GM19035 (cell line): ENCODE measurements around the gene TRMT61A.
"Not testable (repeated sequence)": the region's sequence is repeated elsewhere in the genome, so short reads cannot be mapped to it uniquely, and the experiment has no call there.

Experiments used
- ATAC-seq: cut with Tn5 transposase; IDR thresholded peaks from one replicate; pipeline ENCODE4 v1.9.1; 2021; ENCODE audit not compliant: unreplicated experiment

Gene TRMT61A

DNA sequence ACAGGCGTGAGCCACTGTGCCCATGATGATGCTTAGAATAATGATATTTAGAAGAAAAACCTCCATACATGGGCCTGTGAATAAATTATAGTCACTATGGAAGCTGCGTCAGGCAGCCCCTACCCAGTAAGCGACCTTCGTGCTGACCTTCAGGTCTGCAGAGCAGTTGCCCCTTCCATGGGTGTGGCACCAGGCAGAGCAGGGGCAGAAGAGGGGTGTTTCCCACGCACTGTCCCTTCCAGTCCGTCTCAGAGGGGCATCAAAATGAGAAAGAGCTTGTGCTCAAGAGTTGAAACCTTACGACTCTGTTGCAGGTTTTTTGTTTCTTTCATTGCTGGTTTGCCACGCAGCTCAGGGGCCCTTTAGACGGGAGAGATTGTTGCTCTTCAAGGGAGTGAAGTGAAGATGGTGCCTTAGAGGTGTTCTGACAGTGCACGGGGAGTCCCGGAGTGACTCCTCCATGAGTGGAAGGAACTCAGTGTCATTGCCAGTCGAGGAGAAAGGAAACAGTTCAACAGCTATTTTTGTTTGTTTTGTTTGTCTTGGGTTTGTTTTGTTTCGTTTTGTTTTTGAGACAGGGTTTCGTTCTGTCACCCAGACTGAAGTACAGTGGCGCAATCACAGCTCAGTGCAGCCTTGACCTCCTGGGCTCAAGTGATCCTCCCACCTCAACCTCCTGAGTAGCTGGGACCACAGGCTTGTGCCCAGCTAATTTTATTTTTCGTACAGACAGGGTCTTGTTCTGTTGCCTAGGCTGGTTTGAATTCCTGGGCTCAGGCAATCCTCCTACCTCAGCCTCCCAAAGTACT is 20.3 kb upstream of the TRMT61A start:
- ATAC-seq: no peak

GRCh38 chr14:103509864-103510723 is 18.9 kb upstream of the TRMT61A start:
- no peak for ATAC-seq

DNA sequence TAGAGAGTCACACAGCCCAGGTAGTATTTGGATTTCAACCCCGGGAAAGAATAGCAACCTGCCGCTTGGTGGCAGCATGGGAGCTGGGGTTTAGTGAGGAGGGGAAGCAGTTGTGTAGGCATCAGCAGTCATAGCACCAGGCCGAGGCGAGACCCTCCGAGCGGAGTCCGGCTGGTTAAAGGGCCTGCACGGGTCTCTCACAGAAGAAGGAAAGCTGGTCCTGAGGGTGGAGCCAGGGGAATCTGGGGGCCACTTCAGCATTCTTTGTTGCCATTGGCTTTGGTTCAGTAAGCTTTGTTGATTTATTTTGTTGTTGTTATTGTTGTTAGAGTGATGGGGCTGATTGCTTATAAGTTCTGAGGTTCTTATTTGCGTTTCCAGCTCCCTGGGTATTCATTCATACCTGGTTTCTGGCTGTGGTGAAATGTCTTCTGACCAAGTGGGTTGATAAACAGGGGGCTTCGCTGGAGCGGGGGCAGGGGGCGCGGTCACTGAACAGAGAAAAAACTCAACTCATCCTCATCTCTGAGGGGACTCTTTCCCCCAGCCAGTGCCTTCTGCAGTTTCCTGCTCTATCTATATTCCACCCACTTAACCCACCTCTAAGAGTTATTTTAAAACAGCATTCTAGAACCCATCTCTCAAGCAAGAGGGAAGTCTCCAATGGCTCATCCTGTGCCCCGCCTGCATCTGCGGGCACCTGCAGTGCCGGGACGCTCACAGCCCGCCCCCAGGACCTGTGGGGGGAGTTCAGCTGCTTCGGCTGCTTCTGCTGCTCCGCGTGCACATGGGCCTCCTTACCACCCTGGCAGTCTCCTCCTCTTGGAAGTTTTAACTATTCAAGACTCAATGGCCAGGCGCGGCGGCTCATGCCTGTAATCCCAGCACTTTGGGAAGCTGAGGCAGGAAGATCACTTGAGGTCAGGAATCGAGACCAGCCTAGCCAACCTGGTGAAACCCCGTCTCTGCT is 18.0 kb upstream of the TRMT61A start:
- no peak for ATAC-seq

GRCh38 chr14:103512180-103512579 is 16.8 kb upstream of the TRMT61A start:
- ATAC-seq: not testable (repeated sequence)

DNA sequence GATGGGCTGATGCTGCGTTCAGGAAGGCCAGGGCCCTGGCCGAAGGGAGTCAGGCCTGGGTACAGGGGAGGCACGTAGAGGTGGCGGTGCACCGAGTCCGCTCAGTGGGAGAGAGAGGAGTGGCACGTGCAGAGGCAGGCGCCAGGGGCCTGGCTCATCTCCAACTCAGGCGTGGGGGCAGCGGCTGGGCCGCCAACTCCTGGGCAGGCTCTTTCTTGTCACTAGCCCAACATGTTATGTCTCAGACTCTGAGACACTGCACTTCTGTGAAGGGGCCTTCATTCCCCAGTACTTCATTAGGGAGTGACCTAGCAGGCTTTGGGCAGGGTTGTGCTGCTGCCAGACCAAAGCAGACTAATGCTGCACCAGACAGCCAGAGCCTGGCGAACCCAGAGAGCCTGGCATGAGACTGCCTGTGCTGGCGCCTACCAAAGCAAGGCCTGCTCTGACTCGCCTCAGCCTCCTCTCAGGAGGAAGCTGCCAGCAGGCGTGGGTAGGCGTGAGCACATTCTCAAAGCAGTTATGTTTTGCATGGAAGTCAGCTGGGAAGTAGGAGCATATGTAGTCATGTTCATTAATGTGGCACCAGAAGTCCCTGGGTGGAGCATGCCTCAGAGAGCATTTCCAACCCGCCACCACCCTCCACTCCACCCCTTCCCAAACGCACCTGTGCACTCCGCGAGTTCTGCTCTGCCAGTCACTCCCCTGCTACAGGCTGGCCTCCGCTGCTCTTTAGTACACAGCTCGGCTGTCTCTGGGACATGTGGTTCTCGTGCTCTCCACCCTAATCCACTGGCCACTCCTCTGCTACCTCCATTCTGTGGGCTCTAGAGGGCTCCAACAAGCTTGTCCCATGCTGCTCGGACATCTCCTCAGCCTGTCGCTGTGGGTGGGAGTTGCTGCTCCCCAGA is 16.0 kb upstream of the TRMT61A start:
- ATAC-seq: no peak

- ATAC-seq: no peak
Observed at GRCh38 chr14:103514596-103515421, 14.2 kb upstream of the TRMT61A start.

- ATAC-seq: no peak
Observed at GRCh38 chr14:103516426-103517173, 12.4 kb upstream of the TRMT61A start.

GRCh38 chr14:103517174-103517566 is 11.8 kb upstream of the TRMT61A start:
- no peak for ATAC-seq

- ATAC-seq: no peak
Observed at GRCh38 chr14:103517721-103518421, 11.1 kb upstream of the TRMT61A start.

DNA sequence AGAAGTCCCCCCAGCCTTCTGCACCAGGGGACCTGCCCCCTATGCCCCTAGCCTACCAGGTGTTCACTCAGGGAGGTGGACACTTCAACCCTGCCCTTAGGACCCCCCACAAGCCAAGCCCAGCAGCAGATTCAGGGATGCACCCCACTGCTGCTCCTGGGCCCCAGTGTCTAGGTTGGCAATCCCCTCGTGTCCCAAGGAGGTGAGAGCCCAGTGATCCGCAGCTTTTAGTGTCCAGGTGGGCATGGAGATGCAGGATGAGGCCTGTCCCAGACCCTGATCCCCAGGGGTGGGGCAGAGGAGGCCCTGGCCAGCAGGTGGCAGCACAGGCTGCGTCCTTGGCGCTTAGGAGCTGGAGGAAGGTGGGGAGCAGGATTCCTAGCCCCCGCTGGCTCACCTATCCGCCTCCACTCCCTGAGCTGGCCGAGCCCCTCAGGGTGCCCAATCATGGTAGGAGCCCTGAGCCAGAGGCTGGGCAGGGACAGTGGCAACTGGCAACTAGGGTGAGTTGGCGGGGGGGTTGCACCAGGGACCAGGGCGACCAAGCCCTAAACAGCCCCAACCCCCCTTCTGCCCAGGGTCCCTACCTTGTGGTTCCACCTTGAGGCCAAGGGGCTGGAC is 10.5 kb upstream of the TRMT61A start:
- ATAC-seq: no peak

DNA sequence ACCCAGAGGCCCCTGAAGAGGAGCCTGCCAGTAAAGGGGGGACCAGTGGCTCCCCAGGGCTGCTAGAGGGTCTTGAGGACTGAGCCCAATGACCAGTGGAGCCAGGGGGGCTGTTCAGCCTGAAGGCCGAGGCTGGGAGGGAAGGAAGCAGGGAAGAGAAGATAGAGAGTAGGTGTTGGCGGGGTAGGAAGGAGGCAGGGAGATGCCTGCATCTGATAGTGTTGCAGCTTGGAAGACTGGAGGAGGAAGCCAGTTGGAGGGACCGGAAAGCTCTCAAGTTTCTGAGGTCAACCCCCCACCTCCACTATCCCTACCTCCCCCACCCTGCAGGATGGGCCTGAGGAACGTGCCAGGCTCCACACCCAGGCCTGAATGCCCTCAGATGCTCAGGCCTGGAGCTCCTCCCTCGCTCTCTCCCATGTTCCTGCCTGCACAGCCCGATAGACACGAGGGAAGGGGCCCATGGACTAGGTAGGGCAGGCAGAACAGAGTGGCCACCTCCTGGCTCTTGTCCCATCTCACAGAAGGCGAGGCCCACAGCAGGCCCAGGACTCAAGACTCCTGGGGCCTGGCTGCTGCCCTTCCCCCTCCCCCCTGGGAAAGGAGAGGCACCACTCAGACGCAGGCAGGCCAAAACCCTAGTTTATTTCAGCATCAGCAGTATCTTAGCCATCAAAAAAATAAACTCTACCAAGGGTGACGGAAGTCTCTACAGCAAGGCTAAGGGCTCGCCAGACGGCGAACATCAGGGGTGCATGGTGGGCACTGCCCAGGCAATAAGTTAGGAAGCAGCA is 9.8 kb upstream of the TRMT61A start:
- no peak for ATAC-seq

- no peak for ATAC-seq
Observed at GRCh38 chr14:103519837-103520212, 9.2 kb upstream of the TRMT61A start.

GRCh38 chr14:103520269-103520656 is 8.7 kb upstream of the TRMT61A start:
- no peak for ATAC-seq

- no peak for ATAC-seq
Observed at GRCh38 chr14:103520657-103521437, 8.1 kb upstream of the TRMT61A start.

DNA sequence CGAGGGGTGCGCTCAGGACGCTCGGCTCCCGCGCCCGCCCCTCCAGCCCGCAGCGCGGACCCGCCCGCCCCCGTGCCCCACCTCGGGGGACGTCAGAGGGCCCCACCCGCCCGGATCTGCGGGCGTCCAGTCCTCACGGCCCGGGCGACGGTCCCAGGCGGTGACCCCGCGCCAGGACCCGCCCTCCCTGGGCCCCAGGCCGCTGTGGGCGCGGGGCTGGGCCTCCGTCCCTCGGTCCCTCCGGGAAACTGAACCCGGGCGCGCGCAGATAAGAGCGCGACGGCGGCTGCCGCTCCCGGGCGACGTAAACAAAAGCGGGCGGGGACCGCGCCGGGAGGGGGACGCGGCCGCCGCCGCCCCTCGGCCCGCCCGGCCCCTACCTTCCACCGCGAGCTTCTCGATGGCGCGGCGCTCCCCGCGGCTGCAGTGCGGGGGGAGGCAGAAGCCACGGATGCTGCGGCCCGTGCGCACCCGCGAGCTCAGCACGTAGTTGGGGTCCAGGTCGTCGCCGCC is 7.5 kb upstream of the TRMT61A start:
- no peak for ATAC-seq
